CD8-positive, alpha-beta memory T cell (primary cell): ENCODE data around the gene MIB1. TPM values are rescaled to one million over a fixed set of nuclear protein-coding genes. Genes with fewer than 3 reads are reported as not detected.

Experiments used
- CTCF ChIA-PET: fragments of 350-600 bp; sonication (Branson Sonifier 250); formaldehyde crosslinking; loops from one replicate; lab custom pipeline; 2021; ENCODE audit warnings: antibody characterized with exemption; lab: Charles Lee
- POLR2A ChIA-PET: fragments of 350-600 bp; sonication (Branson Sonifier 250); formaldehyde crosslinking; loops from one replicate; lab custom pipeline; 2021; ENCODE audit warnings: antibody characterized with exemption; lab: Charles Lee
- DNase-seq, 5 donors: peaks; one replicate each; pipeline versions ENCODE4 v3.0.0 to v3.0.0-alpha.2; 2020 to 2022; ENCODE audit warnings: mixed read lengths in 1 of 5
- H3K27ac ChIP-seq: one replicate; pipeline ENCODE4 v1.7.0; 2013; ENCODE audit warnings: low read depth, mild to moderate bottlenecking, low read length, moderate library complexity
- H3K27me3 ChIP-seq: 2 replicates; pipeline ENCODE4 v1.7.0; 2013; ENCODE audit warnings: low read length, mild to moderate bottlenecking; ENCODE audit not compliant: insufficient read depth, poor library complexity, severe bottlenecking
- H3K36me3 ChIP-seq: 2 replicates; pipeline ENCODE4 v1.7.0; 2013; ENCODE audit warnings: mild to moderate bottlenecking, low read length, moderate library complexity; ENCODE audit not compliant: insufficient read depth
- H3K4me1 ChIP-seq: 2 replicates; pipeline ENCODE4 v1.7.0; 2013; ENCODE audit warnings: mild to moderate bottlenecking, low read length, moderate library complexity; ENCODE audit not compliant: insufficient read depth
- H3K4me3 ChIP-seq: 2 replicates; pipeline ENCODE4 v1.7.0; 2013; ENCODE audit warnings: mild to moderate bottlenecking, low read length
- H3K9me3 ChIP-seq: 2 replicates; pipeline ENCODE4 v1.7.0; 2013; ENCODE audit warnings: mild to moderate bottlenecking, low read length
- H3K27ac Mint-ChIP-seq, 8 donors: one replicate each; pipeline ENCODE4 v1.8.0; 2020 to 2021; ENCODE audit warnings: mixed read lengths in 8 of 8, mild to moderate bottlenecking in 6 of 8, inconsistent platforms in 3 of 8, moderate library complexity in 3 of 8
- H3K27me3 Mint-ChIP-seq, 2 donors: one replicate each; pipeline ENCODE4 v1.8.0; 2020 to 2021; ENCODE audit warnings: mixed read lengths in 2 of 2, mild to moderate bottlenecking in 1 of 2, moderate library complexity in 1 of 2
- H3K36me3 Mint-ChIP-seq, 3 donors: one replicate each; pipeline ENCODE4 v1.8.0; 2020 to 2021; ENCODE audit warnings: mixed read lengths in 3 of 3, inconsistent platforms in 1 of 3, mild to moderate bottlenecking in 1 of 3
- H3K4me1 Mint-ChIP-seq, 3 donors: one replicate each; pipeline ENCODE4 v1.8.0; 2020 to 2021; ENCODE audit warnings: mixed read lengths in 3 of 3, inconsistent platforms in 1 of 3, mild to moderate bottlenecking in 1 of 3
- H3K4me3 Mint-ChIP-seq, 7 donors: one replicate each; pipeline ENCODE4 v1.8.0; 2020 to 2021; ENCODE audit warnings: mixed read lengths in 7 of 7, mild to moderate bottlenecking in 6 of 7, moderate library complexity in 4 of 7, inconsistent platforms in 2 of 7
- H3K9me3 Mint-ChIP-seq, 5 donors: one replicate each; pipeline ENCODE4 v1.8.0; 2020 to 2022; ENCODE audit warnings: mixed read lengths in 5 of 5, mild to moderate bottlenecking in 3 of 5, moderate library complexity in 2 of 5, inconsistent platforms in 1 of 5
- polyA plus RNA-seq: library from polyadenylated mRNA; unstranded; fragments of 300-500 nt; fragmentation: Illumina TruSeq; gene quantifications from one replicate; pipeline ENCODE4 v1.2.3, GENCODE V29; 2021
- total RNA-seq, 2 experiments: library from RNA; stranded (reverse); gene quantifications; one replicate each; pipeline ENCODE4 v1.2.3, GENCODE V29; 2021

Gene MIB1
- total and polyA plus RNA-seq, 3 experiments from 2014 or later, result 3.8 to 47.0 (median 45.8) TPM

- no peaks in the 10 kb centered on the region for H3K36me3 Mint-ChIP-seq
- Histone ChIP-seq H3K36me3 (no peaks in the 10 kb centered on the region), H3K27me3 (no peaks in the 10 kb centered on the region), H3K4me3 (no peak overlapping the region), H3K9me3 (no peaks in the 10 kb centered on the region), H3K4me1 (no peaks in the 10 kb centered on the region), H3K27ac (no peak overlapping the region)
- H3K4me1 Mint-ChIP-seq, result peaks cover 0 to 8% (median 0%) of the 10 kb centered on the region in 3 donors
- H3K4me3 Mint-ChIP-seq, result no peak overlapping the region
- DNase-seq, result no peak
- POLR2A ChIA-PET, result no interaction called here
- CTCF ChIA-PET, result interaction anchor here (1.5 kb wide), 1 partner anchor 20 kb away, joined by 4 read pairs; no protein-coding TSS in a partner anchor
- peaks cover 21 to 48% of the 10 kb centered on the region in 2 donors for H3K27me3 Mint-ChIP-seq
- no peak overlapping the region for H3K27ac Mint-ChIP-seq
- H3K9me3 Mint-ChIP-seq, result no peaks in the 10 kb centered on the region
These were observed 160.2 kb downstream of the MIB1 start for GRCh38 chr18:21900605-21901352.

DNA sequence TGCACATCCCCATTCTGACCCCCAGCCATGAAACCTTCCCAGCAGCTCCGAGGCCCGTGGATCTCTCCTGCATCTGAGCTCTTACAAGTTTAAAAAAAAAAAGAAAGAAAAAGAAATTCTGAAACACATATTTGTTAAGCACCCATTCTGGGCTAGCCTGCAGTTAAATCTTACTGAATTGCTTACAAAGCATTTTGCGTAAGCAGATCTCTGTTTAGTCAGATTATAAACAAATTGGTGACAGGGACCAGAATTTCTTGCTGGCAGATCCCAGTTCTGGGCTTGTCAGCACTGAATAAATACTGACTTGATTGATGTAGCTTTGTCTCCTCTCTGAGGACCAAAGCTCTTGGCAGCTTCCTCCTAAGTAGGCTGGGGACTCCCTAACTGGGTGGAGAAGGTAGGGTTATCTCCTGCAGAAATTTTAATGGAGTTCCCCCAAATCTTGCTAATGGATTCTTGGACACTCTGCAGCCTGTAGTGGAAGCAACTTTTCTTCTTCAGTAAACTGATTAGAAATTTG is 160.9 kb downstream of the MIB1 start:
- Mint-ChIP-seq H3K9me3 (no peaks in the 10 kb centered on the region), H3K27ac (no peak overlapping the region), H3K27me3 (peaks cover 18 to 49% of the 10 kb centered on the region in 2 donors), H3K36me3 (no peaks in the 10 kb centered on the region), H3K4me1 (peaks cover 0 to 8% (median 0%) of the 10 kb centered on the region in 3 donors), H3K4me3 (peak overlapping the region in 1 of 7 donors; percentile 49)
- Histone ChIP-seq H3K9me3 (no peaks in the 10 kb centered on the region), H3K4me1 (no peaks in the 10 kb centered on the region), H3K4me3 (no peak overlapping the region), H3K36me3 (no peaks in the 10 kb centered on the region), H3K27ac (no peak overlapping the region), H3K27me3 (no peaks in the 10 kb centered on the region)
- POLR2A ChIA-PET, result no interaction called here
- DNase-seq, result no peak
- CTCF ChIA-PET, result interaction anchor here (1.5 kb wide), 1 partner anchor 19 kb away, joined by 4 read pairs; no protein-coding TSS in a partner anchor

GRCh38 chr18:21903709-21904108 is 163.1 kb downstream of the MIB1 start:
- Mint-ChIP-seq H3K4me1 (no peaks in the 10 kb centered on the region), H3K9me3 (no peaks in the 10 kb centered on the region), H3K27ac (no peak overlapping the region), H3K27me3 (peaks cover 14 to 35% of the 10 kb centered on the region in 2 donors), H3K4me3 (no peak overlapping the region), H3K36me3 (no peaks in the 10 kb centered on the region)
- Histone ChIP-seq H3K27me3 (no peaks in the 10 kb centered on the region), H3K4me1 (no peaks in the 10 kb centered on the region), H3K36me3 (no peaks in the 10 kb centered on the region), H3K9me3 (no peaks in the 10 kb centered on the region), H3K4me3 (no peak overlapping the region), H3K27ac (no peak overlapping the region)
- DNase-seq, result no peak
- POLR2A ChIA-PET, result no interaction called here
- CTCF ChIA-PET, result no interaction called here

GRCh38 chr18:21904856-21905255 is 164.3 kb downstream of the MIB1 start:
- POLR2A ChIA-PET, result no interaction called here
- no peaks in the 10 kb centered on the region for H3K4me1 Mint-ChIP-seq
- H3K9me3 Mint-ChIP-seq, result no peaks in the 10 kb centered on the region
- no peak for DNase-seq
- peaks cover 13 to 36% of the 10 kb centered on the region in 2 donors for H3K27me3 Mint-ChIP-seq
- Histone ChIP-seq H3K36me3 (no peaks in the 10 kb centered on the region), H3K9me3 (no peaks in the 10 kb centered on the region), H3K4me3 (no peak overlapping the region), H3K27ac (no peak overlapping the region), H3K27me3 (no peaks in the 10 kb centered on the region), H3K4me1 (no peaks in the 10 kb centered on the region)
- CTCF ChIA-PET, result no interaction called here
- no peak overlapping the region for H3K27ac Mint-ChIP-seq
- no peaks in the 10 kb centered on the region for H3K36me3 Mint-ChIP-seq
- no peak overlapping the region for H3K4me3 Mint-ChIP-seq

GRCh38 chr18:21907451-21907850 is 166.9 kb downstream of the MIB1 start:
- H3K4me1 ChIP-seq, result no peaks in the 10 kb centered on the region
- no peaks in the 10 kb centered on the region for H3K9me3 ChIP-seq
- Mint-ChIP-seq H3K9me3 (no peaks in the 10 kb centered on the region), H3K4me3 (no peak overlapping the region), H3K27ac (no peak overlapping the region), H3K4me1 (no peaks in the 10 kb centered on the region), H3K36me3 (no peaks in the 10 kb centered on the region), H3K27me3 (peaks cover 5 to 40% of the 10 kb centered on the region in 2 donors)
- no peaks in the 10 kb centered on the region for H3K36me3 ChIP-seq
- CTCF ChIA-PET, result no interaction called here
- DNase-seq, result no peak
- no peak overlapping the region for H3K27ac ChIP-seq
- H3K27me3 ChIP-seq, result no peaks in the 10 kb centered on the region
- no peak overlapping the region for H3K4me3 ChIP-seq
- POLR2A ChIA-PET, result no interaction called here

- H3K9me3 ChIP-seq, result no peaks in the 10 kb centered on the region
- no peaks in the 10 kb centered on the region for H3K9me3 Mint-ChIP-seq
- H3K36me3 ChIP-seq, result no peaks in the 10 kb centered on the region
- no peak overlapping the region for H3K27ac Mint-ChIP-seq
- no peak for DNase-seq
- CTCF ChIA-PET, result no interaction called here
- H3K4me3 ChIP-seq, result no peak overlapping the region
- H3K4me1 Mint-ChIP-seq, result no peaks in the 10 kb centered on the region
- no peak overlapping the region for H3K4me3 Mint-ChIP-seq
- peaks cover 8 to 44% of the 10 kb centered on the region in 2 donors for H3K27me3 Mint-ChIP-seq
- POLR2A ChIA-PET, result no interaction called here
- H3K27ac ChIP-seq, result no peak overlapping the region
- no peaks in the 10 kb centered on the region for H3K27me3 ChIP-seq
- no peaks in the 10 kb centered on the region for H3K4me1 ChIP-seq
- H3K36me3 Mint-ChIP-seq, result no peaks in the 10 kb centered on the region
These were observed 168.1 kb downstream of the MIB1 start for GRCh38 chr18:21908711-21909110.

DNA sequence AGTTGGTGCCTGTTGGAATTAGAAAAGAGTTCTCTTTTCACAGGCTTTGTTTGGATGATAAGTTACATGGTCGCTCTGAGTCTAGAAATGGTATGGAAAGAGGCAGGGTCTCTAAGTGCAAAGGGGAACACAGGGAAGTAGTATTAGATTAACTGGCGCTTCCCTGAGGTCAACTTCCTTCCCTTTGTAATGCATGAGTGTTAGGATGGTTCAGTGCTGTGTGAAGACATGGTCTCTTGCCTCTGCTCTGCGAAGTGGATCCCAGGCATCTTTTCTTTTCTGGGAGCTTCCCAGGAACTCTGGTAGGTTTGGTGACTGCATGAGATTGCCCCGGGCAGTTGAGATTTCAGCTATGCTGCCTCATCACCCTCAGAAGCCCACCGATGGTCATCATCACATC is 170.3 kb downstream of the MIB1 start:
- no peaks in the 10 kb centered on the region for H3K4me1 Mint-ChIP-seq
- H3K36me3 Mint-ChIP-seq, result no peaks in the 10 kb centered on the region
- H3K36me3 ChIP-seq, result no peaks in the 10 kb centered on the region
- peaks cover 13 to 40% of the 10 kb centered on the region in 2 donors for H3K27me3 Mint-ChIP-seq
- no peaks in the 10 kb centered on the region for H3K27me3 ChIP-seq
- H3K4me3 Mint-ChIP-seq, result no peak overlapping the region
- H3K4me3 ChIP-seq, result no peak overlapping the region
- H3K27ac Mint-ChIP-seq, result no peak overlapping the region
- H3K27ac ChIP-seq, result no peak overlapping the region
- no peaks in the 10 kb centered on the region for H3K9me3 ChIP-seq
- H3K9me3 Mint-ChIP-seq, result no peaks in the 10 kb centered on the region
- ChIA-PET CTCF (no interaction called here), POLR2A (no interaction called here)
- DNase-seq, result no peak
- H3K4me1 ChIP-seq, result no peaks in the 10 kb centered on the region

DNA sequence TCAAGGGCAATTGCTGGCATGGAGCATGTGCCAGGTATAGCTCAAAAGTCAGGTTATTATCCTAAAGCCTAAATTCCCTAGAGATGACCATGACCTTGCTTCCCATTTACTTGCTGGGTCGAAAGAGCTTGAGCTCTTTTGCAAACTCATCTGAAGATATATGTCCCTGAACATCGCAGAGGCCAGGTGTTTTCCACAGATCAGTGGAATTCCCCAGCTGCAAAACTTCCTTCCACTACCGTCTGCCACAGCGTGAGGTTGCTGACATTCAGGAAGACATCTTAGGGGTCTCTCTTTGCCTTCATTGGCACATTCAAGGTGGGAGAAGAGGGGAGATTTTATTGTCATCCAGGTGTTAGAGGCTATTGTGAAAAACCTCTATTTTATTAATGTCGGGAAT is 171.0 kb downstream of the MIB1 start:
- ChIA-PET POLR2A (no interaction called here), CTCF (no interaction called here)
- Histone ChIP-seq H3K36me3 (no peaks in the 10 kb centered on the region), H3K27ac (no peak overlapping the region), H3K27me3 (no peaks in the 10 kb centered on the region), H3K4me1 (no peaks in the 10 kb centered on the region), H3K4me3 (no peak overlapping the region), H3K9me3 (no peaks in the 10 kb centered on the region)
- no peak for DNase-seq
- Mint-ChIP-seq H3K4me1 (no peaks in the 10 kb centered on the region), H3K36me3 (no peaks in the 10 kb centered on the region), H3K27ac (no peak overlapping the region), H3K27me3 (peaks cover 13 to 36% of the 10 kb centered on the region in 2 donors), H3K9me3 (no peaks in the 10 kb centered on the region), H3K4me3 (no peak overlapping the region)
